GM12891 (cell line): Measurements from ENCODE around the gene MYO1C.

Experiments
- DNase-seq: peaks from one replicate; pipeline ENCODE4 v3.0.0; 2011; ENCODE audit warnings: low spot score; ENCODE audit not compliant: insufficient read length
- FAIRE-seq: peaks from 2 replicates; lab custom pipeline; 2011; peaks lifted over from hg19 to GRCh38; lab: Jason Lieb, UNC
- PAX5 ChIP-seq: IDR thresholded peaks from 2 replicates; pipeline ENCODE4 v1.6.1; 2011; ENCODE audit warnings: low read length, moderate library complexity, mild to moderate bottlenecking; ENCODE audit not compliant: insufficient read depth, severe bottlenecking
- POLR2A ChIP-seq: IDR thresholded peaks from 2 replicates; pipeline ENCODE4 v1.6.1; 2011; ENCODE audit warnings: low read depth, low read length, control low read depth
- POLR2AphosphoS5 ChIP-seq: IDR thresholded peaks from 2 replicates; pipeline ENCODE4 v1.6.1; 2011; ENCODE audit warnings: low read depth, low read length, control low read depth
- POU2F2 ChIP-seq: IDR thresholded peaks from 2 replicates; pipeline ENCODE4 v1.6.1; 2011; ENCODE audit warnings: low read depth, mild to moderate bottlenecking, control low read depth, low read length, moderate library complexity
- SPI1 ChIP-seq: IDR thresholded peaks from 2 replicates; pipeline ENCODE4 v1.6.1; 2011; ENCODE audit warnings: low read depth, low read length, control low read depth
- TAF1 ChIP-seq: IDR thresholded peaks from 2 replicates; pipeline ENCODE4 v1.6.1; 2011; ENCODE audit warnings: low read depth, low read length, control low read depth

MYO1C gene

DNA sequence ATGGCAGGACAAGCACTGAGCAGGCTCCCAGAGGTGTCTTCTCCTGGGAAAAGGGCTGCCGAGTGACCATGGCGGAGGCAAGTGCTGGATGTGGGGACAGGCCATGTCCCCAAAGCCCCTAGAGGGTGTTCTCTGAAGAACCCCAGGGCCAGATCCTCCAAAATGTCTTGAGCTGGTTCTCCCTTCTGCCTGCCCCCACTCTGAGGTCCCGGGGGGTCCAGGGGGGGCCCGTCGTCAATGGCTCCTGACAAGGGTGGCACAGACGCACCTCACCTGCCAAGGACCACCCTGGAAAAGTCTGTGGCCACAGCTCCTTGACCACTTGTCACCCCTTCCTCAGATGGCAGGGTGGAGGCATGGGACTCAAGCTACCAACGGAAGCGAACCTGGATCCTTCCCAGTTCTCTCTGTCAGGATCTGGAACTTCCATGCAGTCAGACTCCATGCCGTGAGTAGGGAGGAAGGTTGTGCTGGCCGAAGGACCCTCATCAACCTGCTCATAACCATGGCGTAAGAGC is 2.3 kb upstream of the MYO1C start:
- no peak for DNase-seq
- FAIRE-seq = no peak
- TF ChIP-seq TAF1 = no peak

DNA sequence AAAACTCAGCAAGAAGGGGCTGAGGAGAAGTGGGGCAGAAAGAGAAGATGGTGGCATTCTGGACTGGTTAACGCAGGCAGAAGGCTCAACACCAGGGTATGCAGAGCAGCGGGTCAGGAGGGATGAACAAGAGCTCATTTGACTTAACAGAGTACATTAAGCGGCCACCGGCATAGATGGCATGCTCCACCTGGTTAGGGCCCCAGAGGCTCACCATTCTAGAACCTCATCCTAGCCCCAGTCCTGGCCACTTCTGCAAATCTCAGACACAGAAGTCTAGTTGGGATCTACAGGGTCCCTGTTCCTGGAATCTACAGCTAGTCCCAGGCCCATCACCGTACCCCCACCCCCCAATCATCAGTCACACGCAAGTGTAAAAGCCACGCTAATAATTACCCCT is 1.7 kb upstream of the MYO1C start:
- DNase-seq (no peak), FAIRE-seq (no peak)
- TF ChIP-seq POU2F2 = no peak
- no peak for TF ChIP-seq POLR2AphosphoS5
- TF ChIP-seq POLR2A = no peak
- TF ChIP-seq SPI1 = no peak
- TF ChIP-seq PAX5 = no peak
- no peak for TF ChIP-seq TAF1

DNA sequence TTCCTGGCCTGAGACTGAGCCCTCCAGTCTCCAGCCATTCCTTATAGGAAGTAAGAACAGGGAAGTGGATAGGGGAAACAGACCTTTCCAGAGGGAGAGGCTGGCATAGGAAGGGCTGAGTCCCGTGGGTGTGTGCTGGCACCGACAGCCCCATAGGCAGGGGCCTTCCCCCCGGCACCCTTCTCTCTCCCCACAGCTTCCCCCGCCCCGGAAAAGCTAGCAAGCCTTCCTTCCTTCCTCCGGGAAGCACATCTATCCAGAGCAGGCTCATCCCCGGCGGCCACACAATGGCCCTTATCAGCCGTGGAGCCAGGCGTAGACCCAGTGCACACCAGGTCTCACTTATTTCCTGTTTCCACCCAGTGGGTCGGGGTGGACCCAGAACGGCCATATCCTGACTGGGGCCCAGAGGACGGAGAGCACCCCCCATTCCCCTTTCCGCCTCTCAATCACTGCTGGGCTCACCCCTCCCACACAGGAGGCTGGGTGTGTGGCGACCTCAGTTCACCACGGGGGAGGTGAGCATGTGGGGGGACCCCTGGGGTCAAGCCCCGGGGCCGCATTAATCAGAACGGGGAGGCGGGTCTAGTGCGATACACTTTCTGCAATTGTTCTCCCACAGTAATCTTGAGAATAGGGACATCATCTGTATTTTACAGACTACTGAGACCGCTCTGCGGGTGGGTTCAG is 950 bp upstream of the MYO1C start:
- FAIRE-seq = no peak
- TF ChIP-seq TAF1 = no peak
- no peak for TF ChIP-seq SPI1
- no peak for TF ChIP-seq PAX5
- no peak for TF ChIP-seq POLR2A
- TF ChIP-seq POLR2AphosphoS5 = no peak
- TF ChIP-seq POU2F2 = no peak

DNA sequence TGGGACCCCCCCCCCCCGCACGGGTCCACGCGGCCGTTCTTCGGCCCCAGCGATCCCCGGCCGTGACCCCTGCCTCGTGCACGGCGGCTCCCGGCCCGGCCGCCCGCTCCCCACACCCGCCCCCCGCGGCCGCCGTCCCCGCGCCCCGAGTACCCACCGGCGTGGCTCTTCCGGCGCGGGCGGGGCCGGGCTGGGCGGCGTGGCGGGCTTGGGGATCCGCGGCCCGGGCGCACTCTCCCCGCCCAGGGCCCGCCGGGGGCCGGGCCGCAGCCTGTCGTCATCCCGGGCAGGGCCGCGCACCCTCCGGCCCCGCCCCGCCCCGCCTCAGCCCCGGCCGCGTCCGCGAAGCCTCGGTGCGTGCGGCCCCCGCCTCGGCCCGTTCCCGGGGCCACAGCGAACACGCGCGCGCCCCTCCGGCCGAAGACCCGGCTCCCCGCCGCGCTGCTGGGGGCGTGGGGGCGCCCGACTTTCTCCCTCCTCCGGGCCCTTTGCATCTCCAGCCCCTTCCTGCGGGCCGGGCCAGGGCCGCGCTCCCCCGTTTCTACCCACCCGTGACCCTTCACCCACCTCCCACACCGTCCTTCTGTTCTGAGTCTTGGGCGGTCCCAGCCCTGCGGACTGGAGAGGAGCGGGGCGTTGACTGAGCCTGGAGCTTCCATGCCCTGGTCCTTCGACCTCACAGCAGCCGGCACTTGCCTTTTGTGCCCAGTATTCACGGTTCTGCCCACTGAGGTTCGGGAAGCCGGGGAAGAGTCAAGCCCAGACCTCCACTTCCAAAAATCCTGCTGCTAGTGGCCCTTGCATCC is 840 bp downstream of the MYO1C start:
- FAIRE-seq (peak; percentile 86), DNase-seq (peak; percentile 92)
- TF ChIP-seq POU2F2 (no peak), SPI1 (no peak), PAX5 (no peak), TAF1 (no peak), POLR2AphosphoS5 (no peak), POLR2A (no peak)

More for the DNA sequence above, 950 bp upstream of the MYO1C start:
- no peak for DNase-seq

DNA sequence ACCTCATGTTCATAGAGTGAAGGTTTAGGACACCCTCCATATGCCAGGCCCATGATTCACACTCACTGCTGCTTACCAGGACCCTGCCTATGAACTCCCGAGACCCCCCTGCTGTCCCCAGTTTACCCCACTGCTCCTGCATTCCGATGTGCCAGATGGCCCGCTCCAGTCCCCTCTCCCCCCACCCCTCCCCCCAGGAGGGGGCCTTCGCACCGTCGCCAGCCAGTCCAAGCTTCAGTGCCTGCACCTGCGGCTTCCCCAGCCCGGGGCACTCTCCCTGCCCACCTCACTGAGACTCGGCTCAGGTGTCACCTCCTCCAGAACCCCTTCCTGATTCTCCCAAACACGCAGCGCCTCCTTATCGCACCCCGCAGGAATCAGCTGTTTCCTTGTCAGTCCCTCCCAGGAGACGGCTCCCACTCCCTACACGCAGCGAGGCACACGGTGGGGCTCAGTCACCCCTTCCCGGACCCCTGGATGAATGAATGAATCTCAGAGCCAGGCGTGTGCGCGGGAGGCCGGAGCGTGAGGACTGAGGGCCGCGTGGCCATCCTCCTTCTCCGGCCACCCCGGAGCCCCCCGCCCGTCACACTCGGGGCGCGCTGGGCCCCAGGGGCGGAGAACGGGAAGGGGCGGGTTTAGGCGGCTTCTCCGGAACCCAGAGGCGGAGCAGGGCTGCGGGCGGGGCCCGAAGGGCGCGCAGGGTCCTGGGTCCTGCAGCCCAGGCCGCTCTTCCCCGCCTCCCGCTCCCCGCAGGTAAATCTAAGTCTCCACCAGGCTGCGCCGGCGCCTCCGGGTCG is 1.6 kb downstream of the MYO1C start:
- FAIRE-seq (peak; percentile 86), DNase-seq (peak; percentile 93)
- TF ChIP-seq POLR2A (peak; percentile 36; the same call in 1 of the 2 replicates), SPI1 (no peak), POLR2AphosphoS5 (0 out of 2 replicates have a peak, but pooled peaks have one; percentile 20)

DNA sequence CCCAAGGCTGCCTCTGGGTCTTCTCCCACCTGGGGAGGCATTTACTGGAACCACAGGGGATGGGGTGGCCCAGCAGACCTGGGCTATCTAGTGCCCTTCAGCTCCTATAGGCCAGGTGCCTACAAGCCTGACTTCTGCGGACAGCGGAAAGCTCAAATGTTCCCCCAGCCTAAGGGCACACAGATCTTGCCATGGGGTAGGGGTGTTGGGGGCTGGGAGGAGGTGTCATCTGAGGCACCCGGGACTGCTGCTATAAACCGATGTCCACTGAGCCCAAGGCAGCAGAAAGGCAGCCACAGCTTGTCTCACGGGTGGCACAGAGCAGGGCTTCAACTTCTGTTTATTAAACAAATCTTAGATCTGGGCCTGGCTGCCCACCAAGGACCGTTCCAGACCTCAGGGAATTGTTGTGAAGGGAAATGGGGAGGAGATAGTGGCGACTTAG is 3.6 kb downstream of the MYO1C start:
- no peak for TF ChIP-seq POLR2AphosphoS5
- no peak for TF ChIP-seq TAF1
- no peak for TF ChIP-seq SPI1
- no peak for TF ChIP-seq POU2F2
- no peak for TF ChIP-seq PAX5
- FAIRE-seq (no peak), DNase-seq (no peak)

DNA sequence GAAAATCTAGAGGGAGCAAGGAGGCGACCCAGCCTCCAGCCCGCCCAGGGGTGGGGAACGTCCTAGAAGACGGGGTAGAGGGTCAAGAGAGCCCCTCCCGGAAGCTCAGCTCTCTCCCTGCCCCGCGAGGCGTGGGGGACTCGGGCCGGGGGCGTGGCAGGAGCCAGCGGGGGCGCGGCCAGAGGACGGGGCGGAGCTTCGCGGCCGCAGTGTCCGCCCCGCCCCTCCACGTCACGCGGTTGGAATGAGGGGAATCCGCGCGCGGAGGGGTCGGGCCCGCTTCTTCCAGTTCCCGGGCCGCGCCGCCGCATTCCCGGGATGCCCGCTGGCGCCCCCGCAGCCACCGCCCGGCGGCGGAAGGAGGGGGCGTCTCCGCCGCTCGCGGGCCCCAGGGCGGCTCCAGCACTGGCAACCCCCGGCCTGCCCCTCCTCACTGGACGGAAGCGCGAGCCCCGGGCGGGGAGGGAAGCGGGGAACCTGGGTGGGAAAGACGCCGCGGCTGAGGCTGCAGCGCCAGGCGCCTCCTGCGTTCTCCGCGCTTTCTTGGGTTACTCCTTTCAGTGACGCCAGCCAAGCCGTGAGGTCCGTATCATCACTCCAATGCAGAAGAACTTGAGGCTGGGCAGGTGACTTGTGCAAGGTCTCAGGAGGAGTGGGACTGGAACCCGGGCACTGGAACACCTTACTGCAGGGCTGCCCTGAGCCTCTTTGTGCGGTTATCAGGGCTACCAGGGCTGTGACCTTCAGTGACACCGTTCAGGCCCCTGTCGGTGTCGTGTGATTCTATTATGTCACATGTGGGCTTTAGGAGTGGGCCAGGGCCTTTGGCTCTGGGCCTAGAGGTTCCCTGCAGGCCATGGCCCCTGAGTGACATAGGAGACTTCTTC is 4.3 kb downstream of the MYO1C start:
- DNase-seq (peak; percentile 70), FAIRE-seq (peak; percentile 94)
- no peak for TF ChIP-seq POU2F2
- no peak for TF ChIP-seq POLR2AphosphoS5
- no peak for TF ChIP-seq SPI1
- TF ChIP-seq TAF1 = no peak
- TF ChIP-seq POLR2A = no peak
- TF ChIP-seq PAX5 = no peak

DNA sequence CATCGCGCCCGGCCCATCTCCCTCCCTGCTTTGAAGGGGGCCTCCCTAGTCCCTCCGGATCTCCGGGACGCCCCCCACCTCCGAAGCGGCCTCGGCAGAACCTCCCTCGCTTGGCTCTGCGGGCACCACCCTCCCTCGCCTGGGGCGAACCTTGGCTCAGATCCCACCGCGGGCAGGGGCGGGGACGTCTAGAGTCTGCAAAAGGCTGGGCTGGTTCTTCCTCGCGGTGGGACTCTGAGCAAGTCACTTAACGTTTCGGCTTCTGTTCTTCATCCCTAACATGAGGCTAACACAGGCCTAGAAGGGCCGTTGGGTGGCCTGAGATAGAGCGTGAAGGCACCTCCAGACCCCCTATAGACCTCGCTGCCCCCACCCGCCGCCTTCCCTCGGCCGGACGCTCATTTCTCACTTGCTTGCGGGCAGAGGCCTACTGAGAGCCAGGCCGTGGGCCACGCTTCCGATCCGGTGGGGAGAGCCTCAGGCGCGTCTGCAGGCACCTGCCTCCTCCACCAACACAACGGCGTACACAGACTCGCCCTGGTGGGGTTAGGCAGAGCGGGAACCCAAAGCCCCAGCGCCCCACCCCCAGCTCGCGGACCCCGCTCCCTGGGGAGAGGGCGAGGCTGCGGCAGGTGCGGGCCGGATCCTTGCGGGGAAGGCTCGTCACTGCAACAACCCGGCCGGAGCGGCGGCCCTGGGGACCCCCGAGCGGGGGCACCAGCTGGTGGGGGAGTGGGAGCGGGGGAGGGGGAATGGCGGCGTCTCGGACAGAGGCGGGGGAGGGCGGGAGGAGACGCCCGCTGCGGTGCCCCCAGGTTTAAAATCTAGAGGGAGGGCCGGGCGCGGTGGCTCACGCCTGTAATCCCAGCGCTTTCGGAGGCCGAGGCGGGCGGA is 5.4 kb downstream of the MYO1C start:
- DNase-seq = peak; percentile 69
- peak; percentile 95 for FAIRE-seq
- no peak for TF ChIP-seq POU2F2
- TF ChIP-seq POLR2AphosphoS5 = 0 out of 2 replicates have a peak, but pooled peaks have one; percentile 5
